ENCODE data around the gene HSPA1L.

DNA sequence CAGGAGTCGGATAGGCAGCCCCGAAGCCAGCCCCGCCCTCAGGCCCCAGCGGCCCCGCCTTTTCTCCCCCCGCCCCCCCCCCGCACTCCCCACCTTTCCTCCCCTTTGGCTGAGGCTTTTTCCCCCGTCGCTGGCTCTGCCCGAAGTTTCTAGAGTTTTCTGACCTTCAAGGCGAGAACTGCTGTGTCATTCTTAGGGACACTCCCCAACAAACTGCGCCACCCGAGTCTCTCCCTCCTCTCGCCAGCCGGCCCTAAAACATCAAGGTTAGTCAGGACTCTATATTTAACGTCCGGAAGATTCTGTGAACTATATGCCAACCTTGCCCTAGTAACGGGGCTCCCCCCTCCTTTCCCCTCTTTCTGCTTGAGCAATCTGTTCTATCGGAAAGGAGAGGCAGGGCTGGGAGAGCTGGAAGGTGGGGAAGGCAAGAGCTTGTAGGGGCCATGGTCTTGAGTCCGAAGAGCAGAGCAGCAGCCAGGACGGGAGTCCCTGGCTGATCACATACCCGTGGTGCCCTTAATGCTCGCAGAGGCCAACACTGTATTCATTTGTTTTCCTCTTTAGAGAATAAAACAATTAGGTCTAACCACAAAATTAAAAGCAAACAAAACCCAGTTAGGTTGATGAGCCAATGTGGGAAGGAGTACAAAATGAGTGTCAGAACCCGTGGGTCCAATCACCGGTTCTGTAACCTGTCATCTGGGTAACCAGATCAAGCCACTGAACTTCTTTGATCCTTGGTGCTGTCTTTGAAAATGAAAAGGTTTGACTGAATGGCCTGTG, 7.1 kb upstream of the HSPA1L start:
- TF ChIP-seq, protein P1, sequence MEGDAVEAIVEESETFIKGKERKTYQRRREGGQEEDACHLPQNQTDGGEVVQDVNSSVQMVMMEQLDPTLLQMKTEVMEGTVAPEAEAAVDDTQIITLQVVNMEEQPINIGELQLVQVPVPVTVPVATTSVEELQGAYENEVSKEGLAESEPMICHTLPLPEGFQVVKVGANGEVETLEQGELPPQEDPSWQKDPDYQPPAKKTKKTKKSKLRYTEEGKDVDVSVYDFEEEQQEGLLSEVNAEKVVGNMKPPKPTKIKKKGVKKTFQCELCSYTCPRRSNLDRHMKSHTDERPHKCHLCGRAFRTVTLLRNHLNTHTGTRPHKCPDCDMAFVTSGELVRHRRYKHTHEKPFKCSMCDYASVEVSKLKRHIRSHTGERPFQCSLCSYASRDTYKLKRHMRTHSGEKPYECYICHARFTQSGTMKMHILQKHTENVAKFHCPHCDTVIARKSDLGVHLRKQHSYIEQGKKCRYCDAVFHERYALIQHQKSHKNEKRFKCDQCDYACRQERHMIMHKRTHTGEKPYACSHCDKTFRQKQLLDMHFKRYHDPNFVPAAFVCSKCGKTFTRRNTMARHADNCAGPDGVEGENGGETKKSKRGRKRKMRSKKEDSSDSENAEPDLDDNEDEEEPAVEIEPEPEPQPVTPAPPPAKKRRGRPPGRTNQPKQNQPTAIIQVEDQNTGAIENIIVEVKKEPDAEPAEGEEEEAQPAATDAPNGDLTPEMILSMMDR (IDR thresholded peaks at IDR 0.05; ENCODE audit: insufficient read depth, low read length, poor library complexity, severe bottlenecking) = no peak
- no peak for TF ChIP-seq EZH2phosphoT487 (conservative IDR thresholded peaks at IDR 0.05; ENCODE audit: low read length)
